GM18502 (cell line): ENCODE data around the gene SBK1.

Experiments
- ATAC-seq: cut with Tn5 transposase; IDR thresholded peaks from one replicate; pipeline ENCODE4 v1.9.1; 2021; ENCODE audit warnings: mild to moderate bottlenecking; ENCODE audit not compliant: unreplicated experiment, poor library complexity

Gene SBK1

GRCh38 chr16:28280881-28281836, 11.2 kb upstream of the SBK1 start:
- ATAC-seq, result no peak

DNA sequence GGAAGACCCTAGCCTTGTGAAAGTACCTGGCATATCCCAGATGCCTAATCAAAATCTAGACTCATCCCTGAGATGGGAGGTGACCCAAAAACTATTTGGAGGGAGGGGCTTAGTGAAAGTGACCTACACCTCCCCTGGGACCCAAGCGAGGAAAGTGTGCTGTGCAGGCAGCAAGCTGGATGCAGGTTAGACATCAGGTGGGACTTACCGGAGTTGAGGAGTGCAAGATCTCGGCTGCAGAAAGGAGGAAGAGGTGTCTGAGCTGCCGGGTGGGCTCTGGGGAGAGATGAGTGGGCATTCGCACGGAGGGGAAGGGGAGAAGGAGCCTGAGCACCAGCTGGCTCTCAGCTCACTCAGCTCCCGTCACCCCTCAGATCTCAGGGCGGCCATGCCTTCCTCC, 10.3 kb upstream of the SBK1 start:
- ATAC-seq, result no peak

- no peak for ATAC-seq
Measured at GRCh38 chr16:28283173-28283572, 9.2 kb upstream of the SBK1 start.

- ATAC-seq, result no peak
Measured at GRCh38 chr16:28283798-28284577, 8.3 kb upstream of the SBK1 start.

DNA sequence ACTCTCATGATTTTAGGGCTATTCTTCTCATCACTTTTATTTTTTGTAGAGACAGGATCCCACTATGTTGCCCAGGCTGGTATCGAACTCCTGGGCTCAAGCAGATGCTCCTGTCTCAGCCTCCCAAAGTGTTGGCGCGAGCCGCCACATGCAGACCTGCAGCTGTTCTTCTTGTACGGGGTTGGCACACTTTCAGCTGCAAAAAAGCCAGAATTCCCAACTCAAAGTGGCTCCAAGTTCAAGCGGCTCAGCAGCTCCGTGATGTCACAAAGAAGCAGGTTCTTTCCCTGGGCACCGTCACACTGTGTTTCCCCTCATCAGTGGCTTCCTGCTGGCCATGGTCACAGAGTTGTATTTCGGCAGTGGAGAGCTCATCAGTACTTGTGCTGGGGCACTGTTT, 6.7 kb upstream of the SBK1 start:
- ATAC-seq, result no peak

DNA sequence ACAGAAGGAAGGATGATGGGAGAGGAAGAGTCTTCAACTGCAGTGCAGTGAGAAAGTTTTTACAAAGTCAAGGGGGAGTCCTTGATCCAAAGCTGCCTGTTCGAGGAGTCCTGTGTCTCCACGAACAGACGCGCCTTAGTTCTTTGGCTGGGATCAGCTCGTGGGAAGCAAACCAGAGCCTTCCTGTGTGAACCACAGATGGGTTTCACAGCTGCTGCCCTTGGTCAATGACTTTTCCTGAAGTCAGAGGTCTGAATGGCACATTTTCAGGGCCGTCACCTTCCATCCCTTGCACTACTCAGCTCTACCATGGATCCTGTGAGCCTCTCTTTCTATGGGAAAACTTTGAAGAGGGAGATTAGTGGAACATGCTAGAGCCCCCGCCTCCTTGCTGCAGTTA, 4.2 kb upstream of the SBK1 start:
- ATAC-seq, result no peak

DNA sequence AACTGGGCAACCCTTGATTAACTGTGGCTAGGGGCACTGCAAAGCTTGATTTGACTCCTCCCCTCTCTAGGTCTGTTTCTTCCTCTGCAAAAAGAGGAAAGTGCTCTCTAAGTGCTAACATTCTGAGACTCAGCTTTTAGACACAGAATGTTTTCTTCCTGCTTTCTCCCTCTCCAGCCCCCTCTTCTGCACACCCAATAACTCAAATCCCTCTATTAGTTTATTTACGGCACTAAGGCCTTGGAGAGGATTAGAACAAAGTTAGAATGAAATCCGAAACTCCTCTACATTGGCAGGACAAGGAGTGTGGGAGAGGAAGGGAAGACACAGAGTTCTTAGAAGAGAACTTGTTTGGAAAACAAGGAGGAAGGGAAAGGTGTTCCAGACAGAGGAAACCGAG, 3.3 kb upstream of the SBK1 start:
- ATAC-seq, result no peak

GRCh38 chr16:28289939-28290858, 2.1 kb upstream of the SBK1 start:
- ATAC-seq, result no peak

DNA sequence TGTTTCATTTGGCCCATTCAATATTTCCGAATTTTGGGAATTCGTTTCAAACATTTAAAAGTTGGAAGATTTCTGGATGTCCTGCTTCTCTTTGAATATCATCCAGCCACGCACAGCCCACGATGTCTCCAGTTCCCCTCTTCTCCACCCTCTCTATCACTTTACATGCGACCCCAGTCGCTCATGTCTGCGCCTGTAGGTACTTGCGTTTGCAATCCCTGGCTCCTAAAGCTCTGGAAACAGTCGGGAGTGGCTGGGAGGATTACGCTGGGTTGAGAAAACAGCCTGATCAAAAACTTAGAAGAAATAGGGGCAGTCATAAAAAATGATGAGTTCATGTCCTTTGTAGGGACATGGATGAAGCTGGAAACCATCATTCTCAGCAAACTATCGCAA, 1.5 kb upstream of the SBK1 start:
- no peak for ATAC-seq

DNA sequence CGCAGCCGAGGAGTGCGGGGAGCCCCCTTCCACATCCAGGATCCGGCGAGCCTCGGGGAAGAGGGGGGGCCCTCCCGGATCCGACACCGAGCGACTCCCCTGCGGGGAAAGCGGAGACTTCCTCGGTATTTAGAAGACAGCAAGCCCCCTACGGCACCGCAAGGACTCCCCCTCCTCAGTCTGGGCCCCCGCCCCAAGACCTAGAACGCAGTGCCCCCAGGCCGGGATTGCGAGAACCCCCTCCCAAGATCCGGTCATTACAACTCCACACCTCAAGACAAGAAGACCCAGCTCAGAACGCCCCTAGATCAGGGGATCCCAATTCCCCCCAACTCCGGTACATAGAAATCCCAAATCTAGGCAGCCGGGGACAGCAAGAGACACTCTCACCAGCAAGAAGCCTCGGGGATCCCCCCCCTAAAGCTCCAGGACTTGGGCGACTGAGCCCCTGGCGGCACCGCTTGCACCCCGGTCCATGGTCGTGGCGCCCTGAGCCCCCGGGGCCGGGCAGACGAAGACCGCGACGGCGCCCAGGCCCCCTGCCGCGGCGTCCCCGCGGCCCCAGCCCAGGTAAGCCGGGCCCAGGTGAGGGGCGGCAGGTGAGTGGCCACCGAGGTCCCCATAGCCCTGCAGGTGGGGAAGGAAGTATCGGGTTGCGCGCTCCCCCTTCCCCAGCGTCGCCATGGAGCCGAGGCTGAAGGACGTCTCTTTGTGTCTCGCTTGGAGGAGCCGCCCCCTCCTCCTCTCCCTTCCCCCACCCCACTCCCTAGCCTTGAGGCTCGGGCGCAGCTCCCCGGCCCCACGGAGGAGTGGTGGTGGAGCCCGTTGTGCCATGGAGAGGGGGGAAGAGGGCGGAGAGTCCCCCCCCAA, 641 bp downstream of the SBK1 start:
- no peak for ATAC-seq

- ATAC-seq, result no peak
Measured at GRCh38 chr16:28293601-28293960, 1.3 kb downstream of the SBK1 start.

- no peak for ATAC-seq
Measured at GRCh38 chr16:28294201-28294600, 1.9 kb downstream of the SBK1 start.

DNA sequence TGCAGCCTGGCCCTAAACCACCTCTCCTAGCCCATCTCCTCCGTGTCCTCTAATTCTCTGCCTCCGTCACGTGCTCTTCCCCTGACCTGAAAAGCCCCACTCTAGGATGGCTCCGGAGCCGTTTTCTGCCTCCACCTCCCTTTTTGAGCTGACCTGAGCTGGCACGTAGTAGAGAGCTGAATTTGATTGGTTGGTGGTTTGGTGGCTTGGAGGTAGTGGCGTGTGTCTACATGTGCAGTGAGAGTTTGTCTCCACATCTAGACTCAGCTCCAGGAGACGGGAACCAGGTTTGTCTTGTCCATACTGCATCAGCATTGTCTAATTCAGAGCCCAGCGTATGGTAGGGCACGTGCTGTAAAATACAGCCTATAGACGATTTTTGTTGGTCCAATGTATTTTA, 3.0 kb downstream of the SBK1 start:
- ATAC-seq, result no peak

GRCh38 chr16:28297308-28297707, 5.0 kb downstream of the SBK1 start:
- no peak for ATAC-seq

DNA sequence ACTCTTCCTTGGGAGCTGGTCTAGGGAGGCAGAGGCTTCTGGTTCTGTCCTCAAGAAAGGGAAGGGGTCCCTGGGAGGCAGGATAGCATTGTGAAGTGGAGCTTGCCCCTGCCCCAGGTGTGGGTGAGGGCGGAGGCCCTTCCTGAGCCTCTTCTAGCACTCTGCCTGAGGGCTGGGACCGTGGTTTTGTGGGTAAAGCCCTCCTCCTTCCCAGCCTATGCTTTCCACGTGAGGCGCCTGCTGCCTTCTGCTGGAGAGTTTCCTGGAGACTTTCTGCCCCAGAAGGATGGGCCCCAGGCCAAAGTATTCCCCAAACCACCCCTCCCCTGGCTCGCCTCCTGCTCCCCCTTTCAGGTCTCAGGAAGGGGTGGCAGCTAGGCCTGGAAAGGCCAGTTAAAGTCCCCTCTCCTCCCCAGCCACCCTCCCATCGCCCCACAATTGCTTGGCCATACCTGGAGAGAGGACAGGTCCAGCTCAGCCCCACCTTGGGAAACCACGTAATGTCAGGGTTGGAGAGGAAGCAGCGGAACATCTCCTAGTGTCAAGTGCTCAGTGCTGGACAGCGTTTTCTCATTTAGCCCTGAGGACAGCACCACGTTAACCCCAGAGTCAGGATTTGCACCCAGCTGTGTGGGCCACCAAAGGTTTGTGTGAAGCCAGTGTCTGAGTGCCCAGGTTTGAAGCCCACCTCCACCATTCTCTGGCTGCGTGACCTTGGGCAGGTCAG, 5.6 kb downstream of the SBK1 start:
- ATAC-seq, result no peak

DNA sequence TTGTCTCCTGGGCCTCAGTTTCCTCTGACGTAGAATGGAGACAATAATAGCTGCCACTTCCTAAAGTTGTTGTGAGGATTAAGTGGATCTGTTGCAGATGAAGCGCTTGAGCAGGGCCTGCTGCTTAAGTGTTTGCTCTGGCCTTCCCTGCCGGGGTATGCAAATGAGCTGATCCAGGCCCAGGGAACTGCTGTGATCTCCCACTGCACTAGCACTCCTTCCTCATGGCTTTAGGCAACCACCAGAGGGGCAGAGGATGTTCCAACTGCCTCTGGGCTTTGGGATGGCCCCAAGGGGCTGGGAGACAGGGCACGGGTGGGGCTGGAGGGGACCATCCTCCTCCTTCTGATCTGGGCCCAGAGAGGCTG, 6.2 kb downstream of the SBK1 start:
- no peak for ATAC-seq

DNA sequence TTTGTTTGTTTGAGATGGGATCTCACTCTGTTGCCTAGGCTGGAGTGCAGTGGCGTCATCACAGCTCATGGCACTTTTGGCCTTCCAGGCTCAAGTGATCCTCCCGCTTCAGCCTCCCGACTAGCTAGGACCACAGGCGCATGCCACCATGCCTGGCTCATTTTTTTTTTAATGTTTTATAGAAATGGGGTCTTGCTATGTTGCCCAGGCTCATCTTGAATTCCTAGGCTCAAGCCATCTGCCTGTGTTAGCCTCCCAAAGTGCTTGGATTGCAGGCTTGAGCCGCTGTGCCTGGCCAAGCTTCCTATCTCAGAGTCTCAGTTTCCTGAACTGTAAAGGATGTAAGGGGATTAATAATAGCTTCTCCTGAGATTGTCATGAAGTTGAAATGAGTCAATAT, 8.0 kb downstream of the SBK1 start:
- no peak for ATAC-seq

GRCh38 chr16:28301154-28301553, 8.8 kb downstream of the SBK1 start:
- ATAC-seq, result no peak

DNA sequence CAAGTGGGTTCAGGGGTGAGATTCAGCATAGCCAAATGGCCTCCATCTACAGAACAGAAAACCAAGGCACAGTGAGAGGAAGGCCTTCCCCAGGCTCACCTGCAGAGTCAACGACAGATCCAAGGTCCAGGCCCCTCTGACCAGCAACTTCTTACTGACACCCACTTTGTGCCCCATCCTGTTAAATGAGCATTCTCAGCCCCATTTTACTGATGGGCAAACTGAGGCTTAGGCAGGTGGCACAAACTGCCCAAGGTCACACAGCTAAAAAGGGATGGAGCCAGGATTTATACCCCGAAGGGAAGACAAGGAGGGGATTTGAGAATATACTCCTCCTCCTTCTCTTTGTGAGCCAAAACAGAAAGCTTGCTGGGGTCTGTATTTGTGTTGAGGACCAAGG, 9.3 kb downstream of the SBK1 start:
- no peak for ATAC-seq
